OCI-LY7 (cell line): ENCODE results near the gene RBP3.

Experiments used
- EZH2phosphoT487 ChIP-seq: fragments of 200-600 bp; sonication (generic); IDR thresholded peaks from 2 replicates; pipeline ENCODE4 v1.6.1; 2018; ENCODE audit warnings: low read depth, borderline replicate concordance, mild to moderate bottlenecking, mixed run types, antibody characterized with exemption, low read length, moderate library complexity, mixed read lengths
- TF ChIP-seq, protein P1 (sequence below): fragments of 200-600 bp; sonication (generic); conservative IDR thresholded peaks from 2 replicates; pipeline ENCODE4 v1.5.1; 2014; ENCODE audit warnings: mild to moderate bottlenecking, antibody characterized with exemption, low read length, moderate library complexity, mixed read lengths

DNA sequence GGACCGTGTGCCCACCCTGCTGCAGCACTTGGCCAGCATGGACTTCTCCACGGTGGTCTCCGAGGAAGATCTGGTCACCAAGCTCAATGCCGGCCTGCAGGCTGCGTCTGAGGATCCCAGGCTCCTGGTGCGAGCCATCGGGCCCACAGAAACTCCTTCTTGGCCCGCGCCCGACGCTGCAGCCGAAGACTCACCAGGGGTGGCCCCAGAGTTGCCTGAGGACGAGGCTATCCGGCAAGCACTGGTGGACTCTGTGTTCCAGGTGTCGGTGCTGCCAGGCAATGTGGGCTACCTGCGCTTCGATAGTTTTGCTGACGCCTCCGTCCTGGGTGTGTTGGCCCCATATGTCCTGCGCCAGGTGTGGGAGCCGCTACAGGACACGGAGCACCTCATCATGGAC lies 1.4 kb downstream of the RBP3 start:
- TF ChIP-seq, protein P1, sequence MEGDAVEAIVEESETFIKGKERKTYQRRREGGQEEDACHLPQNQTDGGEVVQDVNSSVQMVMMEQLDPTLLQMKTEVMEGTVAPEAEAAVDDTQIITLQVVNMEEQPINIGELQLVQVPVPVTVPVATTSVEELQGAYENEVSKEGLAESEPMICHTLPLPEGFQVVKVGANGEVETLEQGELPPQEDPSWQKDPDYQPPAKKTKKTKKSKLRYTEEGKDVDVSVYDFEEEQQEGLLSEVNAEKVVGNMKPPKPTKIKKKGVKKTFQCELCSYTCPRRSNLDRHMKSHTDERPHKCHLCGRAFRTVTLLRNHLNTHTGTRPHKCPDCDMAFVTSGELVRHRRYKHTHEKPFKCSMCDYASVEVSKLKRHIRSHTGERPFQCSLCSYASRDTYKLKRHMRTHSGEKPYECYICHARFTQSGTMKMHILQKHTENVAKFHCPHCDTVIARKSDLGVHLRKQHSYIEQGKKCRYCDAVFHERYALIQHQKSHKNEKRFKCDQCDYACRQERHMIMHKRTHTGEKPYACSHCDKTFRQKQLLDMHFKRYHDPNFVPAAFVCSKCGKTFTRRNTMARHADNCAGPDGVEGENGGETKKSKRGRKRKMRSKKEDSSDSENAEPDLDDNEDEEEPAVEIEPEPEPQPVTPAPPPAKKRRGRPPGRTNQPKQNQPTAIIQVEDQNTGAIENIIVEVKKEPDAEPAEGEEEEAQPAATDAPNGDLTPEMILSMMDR, result no peak
- TF ChIP-seq EZH2phosphoT487, result no peak
